Measurements from ENCODE around the gene KIZ. TPM values are rescaled to one million over a fixed set of nuclear protein-coding genes. Genes with fewer than 3 reads are reported as not detected.

KIZ gene
- total and polyA plus RNA-seq, 2 experiments from 2014 or later: 58.3 to 63.6 TPM

DNA sequence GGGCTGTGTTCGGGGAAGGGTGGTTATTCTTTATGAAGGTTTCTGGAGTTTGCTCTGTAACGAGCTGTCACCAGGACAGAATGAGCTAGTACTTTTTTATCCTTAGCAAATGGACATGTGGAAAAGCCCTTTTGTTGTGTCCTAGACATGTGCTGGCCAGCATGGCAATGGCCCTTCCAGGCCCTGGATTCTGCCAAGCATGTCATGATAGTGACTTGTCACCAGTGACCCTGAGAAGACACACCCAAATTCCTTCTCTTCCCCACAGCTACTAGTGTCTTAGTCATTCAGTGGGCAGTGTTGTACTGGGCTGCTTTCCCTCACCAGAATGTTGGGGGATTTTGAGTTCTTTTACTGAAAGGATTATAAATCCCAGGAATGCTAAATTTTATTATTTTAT, 103.3 kb downstream of the KIZ start:
- peaks cover 8% of the 10 kb centered on the region for H3K36me3 ChIP-seq (ENCODE audit: insufficient read depth)
- H3K79me2 ChIP-seq (replicated peaks; ENCODE audit: insufficient read depth): no peaks in the 10 kb centered on the region
- Mint-ChIP-seq H3K27me3 (ENCODE audit: insufficient read depth, low read depth, poor library complexity) (peaks cover 5% of the 10 kb centered on the region), H3K27ac (no peak overlapping the region), H3K4me3 (no peak overlapping the region), H3K9me3 (no peaks in the 10 kb centered on the region), H3K4me1 (peaks cover 46% of the 10 kb centered on the region), H3K36me3 (ENCODE audit: low read depth) (peaks cover 22% of the 10 kb centered on the region)
- H2AFZ ChIP-seq: no peak overlapping the region
- H3K9me2 ChIP-seq (ENCODE audit: insufficient read depth): no peaks in the 10 kb centered on the region
- peaks cover 39% of the 10 kb centered on the region for H3K4me1 ChIP-seq (ENCODE audit: insufficient read depth)
- TF ChIP-seq ZNF114 (CRISPR knock-in tag; IDR thresholded peaks at IDR 0.05) (no peak), EZH2phosphoT487 (IDR thresholded peaks at IDR 0.05; ENCODE audit: unreplicated experiment) (no peak), STAT1 (IDR thresholded peaks at IDR 0.05; ENCODE audit: unreplicated experiment) (no peak), POLR2AphosphoS5 (IDR thresholded peaks at IDR 0.05; ENCODE audit: low read depth) (no peak), CREB1 (CRISPR knock-in tag; IDR thresholded peaks at IDR 0.05; ENCODE audit: low read depth) (no peak), JUNB (IDR thresholded peaks at IDR 0.05; ENCODE audit: unreplicated experiment) (no peak)
- TF ChIP-seq, protein P1, sequence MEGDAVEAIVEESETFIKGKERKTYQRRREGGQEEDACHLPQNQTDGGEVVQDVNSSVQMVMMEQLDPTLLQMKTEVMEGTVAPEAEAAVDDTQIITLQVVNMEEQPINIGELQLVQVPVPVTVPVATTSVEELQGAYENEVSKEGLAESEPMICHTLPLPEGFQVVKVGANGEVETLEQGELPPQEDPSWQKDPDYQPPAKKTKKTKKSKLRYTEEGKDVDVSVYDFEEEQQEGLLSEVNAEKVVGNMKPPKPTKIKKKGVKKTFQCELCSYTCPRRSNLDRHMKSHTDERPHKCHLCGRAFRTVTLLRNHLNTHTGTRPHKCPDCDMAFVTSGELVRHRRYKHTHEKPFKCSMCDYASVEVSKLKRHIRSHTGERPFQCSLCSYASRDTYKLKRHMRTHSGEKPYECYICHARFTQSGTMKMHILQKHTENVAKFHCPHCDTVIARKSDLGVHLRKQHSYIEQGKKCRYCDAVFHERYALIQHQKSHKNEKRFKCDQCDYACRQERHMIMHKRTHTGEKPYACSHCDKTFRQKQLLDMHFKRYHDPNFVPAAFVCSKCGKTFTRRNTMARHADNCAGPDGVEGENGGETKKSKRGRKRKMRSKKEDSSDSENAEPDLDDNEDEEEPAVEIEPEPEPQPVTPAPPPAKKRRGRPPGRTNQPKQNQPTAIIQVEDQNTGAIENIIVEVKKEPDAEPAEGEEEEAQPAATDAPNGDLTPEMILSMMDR (conservative IDR thresholded peaks at IDR 0.05; ENCODE audit: low read depth in 2 of 2): no peak
- TF ChIP-seq, protein P2, sequence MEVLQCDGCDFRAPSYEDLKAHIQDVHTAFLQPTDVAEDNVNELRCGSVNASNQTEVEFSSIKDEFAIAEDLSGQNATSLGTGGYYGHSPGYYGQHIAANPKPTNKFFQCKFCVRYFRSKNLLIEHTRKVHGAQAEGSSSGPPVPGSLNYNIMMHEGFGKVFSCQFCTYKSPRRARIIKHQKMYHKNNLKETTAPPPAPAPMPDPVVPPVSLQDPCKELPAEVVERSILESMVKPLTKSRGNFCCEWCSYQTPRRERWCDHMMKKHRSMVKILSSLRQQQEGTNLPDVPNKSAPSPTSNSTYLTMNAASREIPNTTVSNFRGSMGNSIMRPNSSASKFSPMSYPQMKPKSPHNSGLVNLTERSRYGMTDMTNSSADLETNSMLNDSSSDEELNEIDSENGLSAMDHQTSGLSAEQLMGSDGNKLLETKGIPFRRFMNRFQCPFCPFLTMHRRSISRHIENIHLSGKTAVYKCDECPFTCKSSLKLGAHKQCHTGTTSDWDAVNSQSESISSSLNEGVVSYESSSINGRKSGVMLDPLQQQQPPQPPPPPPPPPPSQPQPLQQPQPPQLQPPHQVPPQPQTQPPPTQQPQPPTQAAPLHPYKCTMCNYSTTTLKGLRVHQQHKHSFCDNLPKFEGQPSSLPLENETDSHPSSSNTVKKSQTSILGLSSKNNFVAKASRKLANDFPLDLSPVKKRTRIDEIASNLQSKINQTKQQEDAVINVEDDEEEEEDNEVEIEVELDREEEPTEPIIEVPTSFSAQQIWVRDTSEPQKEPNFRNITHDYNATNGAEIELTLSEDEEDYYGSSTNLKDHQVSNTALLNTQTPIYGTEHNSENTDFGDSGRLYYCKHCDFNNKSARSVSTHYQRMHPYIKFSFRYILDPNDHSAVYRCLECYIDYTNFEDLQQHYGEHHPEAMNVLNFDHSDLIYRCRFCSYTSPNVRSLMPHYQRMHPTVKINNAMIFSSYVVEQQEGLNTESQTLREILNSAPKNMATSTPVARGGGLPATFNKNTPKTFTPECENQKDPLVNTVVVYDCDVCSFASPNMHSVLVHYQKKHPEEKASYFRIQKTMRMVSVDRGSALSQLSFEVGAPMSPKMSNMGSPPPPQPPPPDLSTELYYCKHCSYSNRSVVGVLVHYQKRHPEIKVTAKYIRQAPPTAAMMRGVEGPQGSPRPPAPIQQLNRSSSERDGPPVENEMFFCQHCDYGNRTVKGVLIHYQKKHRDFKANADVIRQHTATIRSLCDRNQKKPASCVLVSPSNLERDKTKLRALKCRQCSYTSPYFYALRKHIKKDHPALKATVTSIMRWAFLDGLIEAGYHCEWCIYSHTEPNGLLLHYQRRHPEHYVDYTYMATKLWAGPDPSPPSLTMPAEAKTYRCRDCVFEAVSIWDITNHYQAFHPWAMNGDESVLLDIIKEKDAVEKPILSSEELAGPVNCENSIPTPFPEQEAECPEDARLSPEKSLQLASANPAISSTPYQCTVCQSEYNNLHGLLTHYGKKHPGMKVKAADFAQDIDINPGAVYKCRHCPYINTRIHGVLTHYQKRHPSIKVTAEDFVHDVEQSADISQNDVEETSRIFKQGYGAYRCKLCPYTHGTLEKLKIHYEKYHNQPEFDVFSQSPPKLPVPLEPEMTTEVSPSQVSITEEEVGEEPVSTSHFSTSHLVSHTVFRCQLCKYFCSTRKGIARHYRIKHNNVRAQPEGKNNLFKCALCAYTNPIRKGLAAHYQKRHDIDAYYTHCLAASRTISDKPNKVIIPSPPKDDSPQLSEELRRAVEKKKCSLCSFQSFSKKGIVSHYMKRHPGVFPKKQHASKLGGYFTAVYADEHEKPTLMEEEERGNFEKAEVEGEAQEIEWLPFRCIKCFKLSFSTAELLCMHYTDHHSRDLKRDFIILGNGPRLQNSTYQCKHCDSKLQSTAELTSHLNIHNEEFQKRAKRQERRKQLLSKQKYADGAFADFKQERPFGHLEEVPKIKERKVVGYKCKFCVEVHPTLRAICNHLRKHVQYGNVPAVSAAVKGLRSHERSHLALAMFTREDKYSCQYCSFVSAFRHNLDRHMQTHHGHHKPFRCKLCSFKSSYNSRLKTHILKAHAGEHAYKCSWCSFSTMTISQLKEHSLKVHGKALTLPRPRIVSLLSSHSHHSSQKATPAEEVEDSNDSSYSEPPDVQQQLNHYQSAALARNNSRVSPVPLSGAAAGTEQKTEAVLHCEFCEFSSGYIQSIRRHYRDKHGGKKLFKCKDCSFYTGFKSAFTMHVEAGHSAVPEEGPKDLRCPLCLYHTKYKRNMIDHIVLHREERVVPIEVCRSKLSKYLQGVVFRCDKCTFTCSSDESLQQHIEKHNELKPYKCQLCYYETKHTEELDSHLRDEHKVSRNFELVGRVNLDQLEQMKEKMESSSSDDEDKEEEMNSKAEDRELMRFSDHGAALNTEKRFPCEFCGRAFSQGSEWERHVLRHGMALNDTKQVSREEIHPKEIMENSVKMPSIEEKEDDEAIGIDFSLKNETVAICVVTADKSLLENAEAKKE (CRISPR knock-in tag; IDR thresholded peaks at IDR 0.05): no peak
- TF ChIP-seq, protein P3, sequence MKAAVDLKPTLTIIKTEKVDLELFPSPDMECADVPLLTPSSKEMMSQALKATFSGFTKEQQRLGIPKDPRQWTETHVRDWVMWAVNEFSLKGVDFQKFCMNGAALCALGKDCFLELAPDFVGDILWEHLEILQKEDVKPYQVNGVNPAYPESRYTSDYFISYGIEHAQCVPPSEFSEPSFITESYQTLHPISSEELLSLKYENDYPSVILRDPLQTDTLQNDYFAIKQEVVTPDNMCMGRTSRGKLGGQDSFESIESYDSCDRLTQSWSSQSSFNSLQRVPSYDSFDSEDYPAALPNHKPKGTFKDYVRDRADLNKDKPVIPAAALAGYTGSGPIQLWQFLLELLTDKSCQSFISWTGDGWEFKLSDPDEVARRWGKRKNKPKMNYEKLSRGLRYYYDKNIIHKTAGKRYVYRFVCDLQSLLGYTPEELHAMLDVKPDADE (IDR thresholded peaks at IDR 0.05): no peak
- H3K4me3 ChIP-seq: no peak overlapping the region
- ATAC-seq (no peak), DNase-seq (ENCODE audit: low spot score) (no peak)
- H3F3A ChIP-seq (replicated peaks; ENCODE audit: low read depth): no peaks in the 10 kb centered on the region
- no peaks in the 10 kb centered on the region for H3K27me3 ChIP-seq (ENCODE audit: insufficient read depth)
- no peak overlapping the region for H3K4me2 ChIP-seq
- no peaks in the 10 kb centered on the region for H4K20me1 ChIP-seq (replicated peaks; ENCODE audit: insufficient read depth)
- no peak overlapping the region for H3K27ac ChIP-seq (ENCODE audit: low read depth)

All from GM23338 (cell line).